Keratinocyte (primary cell): ENCODE results near the gene FAM193B.

Experiments used
- EZH2 ChIP-seq: IDR thresholded peaks from one replicate; pipeline ENCODE4 v1.6.1; 2012; ENCODE audit warnings: inconsistent platforms, mild to moderate bottlenecking, low read length, moderate library complexity
- TF ChIP-seq, protein P1 (sequence below), 3 experiments: IDR thresholded peaks in 1 of 3; conservative IDR thresholded peaks in 1 of 3; optimal IDR thresholded peaks in 1 of 3; 2 replicates in 2 of 3; 3 replicates in 1 of 3; pipeline versions ENCODE3 to v1.5.1; 2011; ENCODE audit warnings: low read length in 3 of 3, mild to moderate bottlenecking in 3 of 3, moderate library complexity in 2 of 3, control low read depth in 1 of 3, inconsistent platforms in 1 of 3; ENCODE audit not compliant: insufficient read depth in 2 of 3; ENCODE audit errors: extremely low read depth in 1 of 3

DNA sequence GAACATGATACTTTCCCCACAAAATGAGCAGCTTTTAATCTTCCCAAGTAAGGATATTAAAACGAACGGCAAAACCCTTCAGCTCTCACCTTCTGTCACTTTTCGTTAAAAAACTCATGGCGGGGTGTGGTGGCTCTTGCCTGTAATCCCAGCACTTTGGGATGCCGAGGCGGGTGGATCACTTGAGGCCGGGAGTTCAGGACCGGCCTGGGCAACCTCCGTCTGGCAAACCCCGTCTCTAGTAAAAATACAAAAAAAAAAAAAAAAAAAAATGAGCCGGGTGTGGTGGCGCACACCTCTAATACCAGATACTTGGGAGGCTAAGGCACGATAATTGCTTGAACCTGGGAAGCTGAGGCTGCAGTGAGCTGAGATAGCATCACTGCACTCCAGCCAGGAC is 38.5 kb upstream of the FAM193B start:
- TF ChIP-seq, protein P1, sequence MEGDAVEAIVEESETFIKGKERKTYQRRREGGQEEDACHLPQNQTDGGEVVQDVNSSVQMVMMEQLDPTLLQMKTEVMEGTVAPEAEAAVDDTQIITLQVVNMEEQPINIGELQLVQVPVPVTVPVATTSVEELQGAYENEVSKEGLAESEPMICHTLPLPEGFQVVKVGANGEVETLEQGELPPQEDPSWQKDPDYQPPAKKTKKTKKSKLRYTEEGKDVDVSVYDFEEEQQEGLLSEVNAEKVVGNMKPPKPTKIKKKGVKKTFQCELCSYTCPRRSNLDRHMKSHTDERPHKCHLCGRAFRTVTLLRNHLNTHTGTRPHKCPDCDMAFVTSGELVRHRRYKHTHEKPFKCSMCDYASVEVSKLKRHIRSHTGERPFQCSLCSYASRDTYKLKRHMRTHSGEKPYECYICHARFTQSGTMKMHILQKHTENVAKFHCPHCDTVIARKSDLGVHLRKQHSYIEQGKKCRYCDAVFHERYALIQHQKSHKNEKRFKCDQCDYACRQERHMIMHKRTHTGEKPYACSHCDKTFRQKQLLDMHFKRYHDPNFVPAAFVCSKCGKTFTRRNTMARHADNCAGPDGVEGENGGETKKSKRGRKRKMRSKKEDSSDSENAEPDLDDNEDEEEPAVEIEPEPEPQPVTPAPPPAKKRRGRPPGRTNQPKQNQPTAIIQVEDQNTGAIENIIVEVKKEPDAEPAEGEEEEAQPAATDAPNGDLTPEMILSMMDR (optimal IDR thresholded peaks at IDR 0.05 in 1 of 3, IDR thresholded peaks at IDR 0.05 in 1 of 3, conservative IDR thresholded peaks at IDR 0.05 in 1 of 3; ENCODE audit: extremely low read depth in 1 of 3, insufficient read depth in 2 of 3, low read length in 3 of 3), result no peak
- TF ChIP-seq EZH2, result no peak
